SK-N-SH treated with all-trans-retinoic acid at 6 μM for 48 hours (cell line): Measurements from ENCODE around the gene WDR76.

Source experiments
- ARNTL ChIP-seq: fragments of 450-650 bp; formaldehyde crosslinking; IDR thresholded peaks from 2 replicates; pipeline ENCODE4 v1.5.0; 2020; ENCODE audit warnings: low read depth, mild to moderate bottlenecking, moderate library complexity, borderline replicate concordance
- CREB5 ChIP-seq: fragments of 250-450 bp; sonication (Bioruptor Pico); IDR thresholded peaks from 2 replicates; pipeline ENCODE4 v1.5.1; 2020; ENCODE audit warnings: low read depth, mild to moderate bottlenecking, moderate library complexity
- ESRRG ChIP-seq: fragments of 250-450 bp; sonication (Bioruptor Pico); IDR thresholded peaks from 2 replicates; pipeline ENCODE4 v1.6.1; 2021; ENCODE audit warnings: mild to moderate bottlenecking
- ISL1 ChIP-seq: fragments of 250-450 bp; sonication (Bioruptor Pico); IDR thresholded peaks from 2 replicates; pipeline ENCODE4 v2.1.2; 2022; ENCODE audit warnings: mild to moderate bottlenecking, moderate library complexity
- TOX ChIP-seq: fragments of 250-450 bp; sonication (Bioruptor Pico); IDR thresholded peaks from 2 replicates; pipeline ENCODE4 v1.8.0; 2021; ENCODE audit warnings: mild to moderate bottlenecking, moderate library complexity, borderline replicate concordance
- ZFP30 ChIP-seq: fragments of 450-650 bp; formaldehyde crosslinking; IDR thresholded peaks from 2 replicates; pipeline ENCODE4 v1.5.0; 2022; ENCODE audit warnings: mild to moderate bottlenecking, moderate library complexity
- ZNF565 ChIP-seq: fragments of 450-650 bp; formaldehyde crosslinking; conservative IDR thresholded peaks from 2 replicates; pipeline ENCODE4 v1.5.0; 2020; ENCODE audit warnings: low read depth, mild to moderate bottlenecking, moderate library complexity
- TF ChIP-seq, protein P1 (sequence below): fragments of 250-450 bp; sonication (Bioruptor Pico); IDR thresholded peaks from 2 replicates; pipeline ENCODE4 v1.5.1; 2021; ENCODE audit warnings: mild to moderate bottlenecking, moderate library complexity

DNA sequence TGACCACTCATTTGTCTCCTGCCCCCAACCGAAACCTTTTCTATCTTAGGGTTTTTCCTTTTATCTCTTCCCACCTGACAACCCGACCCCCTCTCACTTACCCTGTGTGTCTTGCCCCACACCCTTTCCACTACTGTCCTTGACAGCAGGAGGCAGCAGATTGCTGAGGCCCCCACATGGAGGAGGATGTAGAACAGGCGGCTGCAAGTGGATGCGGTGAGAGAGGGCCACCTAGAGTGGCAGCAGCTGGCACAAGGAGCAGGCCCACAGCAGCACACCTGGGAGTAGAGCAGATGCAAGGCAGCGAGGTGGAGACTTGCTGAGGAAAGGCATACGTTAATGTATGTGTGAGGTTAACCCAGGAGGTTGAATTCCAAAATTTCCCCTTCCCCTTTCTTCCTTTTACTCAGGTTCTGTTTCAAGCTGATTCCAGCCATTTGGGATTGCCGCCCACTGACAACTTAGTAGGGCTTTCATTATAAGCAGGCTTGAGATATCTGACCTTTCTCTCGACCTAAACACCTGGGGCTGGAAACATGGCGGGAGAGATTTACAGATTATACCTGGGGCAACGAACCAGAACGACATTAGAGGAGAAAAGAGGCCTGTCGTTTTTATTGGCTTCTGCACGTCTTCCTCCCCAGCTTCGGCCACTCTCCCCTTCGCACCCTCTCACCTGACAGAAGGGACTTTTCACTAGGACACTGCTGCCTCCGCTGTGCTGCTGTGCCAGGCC lies 27.4 kb upstream of the WDR76 start:
- TF ChIP-seq ESRRG: no peak
- TF ChIP-seq CREB5 (CRISPR knock-in tag): no peak
- TF ChIP-seq ISL1: no peak
- TF ChIP-seq ARNTL (CRISPR knock-in tag): no peak
- no peak for TF ChIP-seq ZFP30 (CRISPR knock-in tag)
- TF ChIP-seq ZNF565 (CRISPR knock-in tag): no peak
- no peak for TF ChIP-seq TOX (CRISPR knock-in tag)
- TF ChIP-seq, protein P1, sequence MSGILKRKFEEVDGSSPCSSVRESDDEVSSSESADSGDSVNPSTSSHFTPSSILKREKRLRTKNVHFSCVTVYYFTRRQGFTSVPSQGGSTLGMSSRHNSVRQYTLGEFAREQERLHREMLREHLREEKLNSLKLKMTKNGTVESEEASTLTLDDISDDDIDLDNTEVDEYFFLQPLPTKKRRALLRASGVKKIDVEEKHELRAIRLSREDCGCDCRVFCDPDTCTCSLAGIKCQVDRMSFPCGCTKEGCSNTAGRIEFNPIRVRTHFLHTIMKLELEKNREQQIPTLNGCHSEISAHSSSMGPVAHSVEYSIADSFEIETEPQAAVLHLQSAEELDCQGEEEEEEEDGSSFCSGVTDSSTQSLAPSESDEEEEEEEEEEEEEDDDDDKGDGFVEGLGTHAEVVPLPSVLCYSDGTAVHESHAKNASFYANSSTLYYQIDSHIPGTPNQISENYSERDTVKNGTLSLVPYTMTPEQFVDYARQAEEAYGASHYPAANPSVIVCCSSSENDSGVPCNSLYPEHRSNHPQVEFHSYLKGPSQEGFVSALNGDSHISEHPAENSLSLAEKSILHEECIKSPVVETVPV (CRISPR knock-in tag): no peak
